ENCODE results near the gene LCN12.

DNA sequence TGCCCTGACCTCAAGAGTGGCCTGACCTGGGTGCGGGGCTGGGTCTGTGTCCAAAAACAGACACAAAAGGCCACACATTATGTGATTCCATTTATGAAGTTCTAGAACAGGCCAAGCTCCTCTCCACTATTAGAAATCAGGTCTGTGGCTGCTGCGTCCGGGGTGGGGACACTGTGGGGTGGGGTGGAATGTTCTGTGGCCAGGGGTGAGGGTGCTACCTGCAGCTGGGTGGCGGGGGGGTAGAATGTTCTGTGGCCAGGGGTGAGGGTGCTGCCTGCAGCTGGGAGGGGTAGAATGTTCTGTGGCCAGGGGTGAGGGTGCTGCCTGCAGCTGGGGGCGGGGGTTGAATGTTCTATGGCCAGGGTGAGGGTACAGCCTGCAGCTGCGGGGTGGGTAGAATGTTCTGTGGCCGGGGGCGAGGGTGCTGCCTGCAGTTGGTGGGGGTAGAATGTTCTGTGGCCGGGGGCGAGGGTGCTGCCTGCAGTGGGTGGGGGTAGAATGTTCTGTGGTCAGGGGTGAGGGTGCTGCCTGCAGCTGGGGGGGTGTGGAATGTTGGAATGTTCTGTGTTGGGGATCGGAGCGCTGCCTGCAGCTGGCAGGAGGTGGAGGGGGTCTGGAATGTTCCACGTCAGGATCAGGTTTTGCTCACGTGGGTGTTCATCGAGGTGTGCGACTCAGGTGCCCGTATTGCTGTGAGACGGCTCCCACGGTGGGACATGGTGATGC is 8.3 kb downstream of the LCN12 start:
- TF ChIP-seq POLR2AphosphoS5 (IDR thresholded peaks at IDR 0.05; ENCODE audit: low read depth, low read length) (no peak), SIN3A (IDR thresholded peaks at IDR 0.05; ENCODE audit: borderline replicate concordance, insufficient read depth, low read depth, low read length) (no peak)
- TF ChIP-seq, protein P1, sequence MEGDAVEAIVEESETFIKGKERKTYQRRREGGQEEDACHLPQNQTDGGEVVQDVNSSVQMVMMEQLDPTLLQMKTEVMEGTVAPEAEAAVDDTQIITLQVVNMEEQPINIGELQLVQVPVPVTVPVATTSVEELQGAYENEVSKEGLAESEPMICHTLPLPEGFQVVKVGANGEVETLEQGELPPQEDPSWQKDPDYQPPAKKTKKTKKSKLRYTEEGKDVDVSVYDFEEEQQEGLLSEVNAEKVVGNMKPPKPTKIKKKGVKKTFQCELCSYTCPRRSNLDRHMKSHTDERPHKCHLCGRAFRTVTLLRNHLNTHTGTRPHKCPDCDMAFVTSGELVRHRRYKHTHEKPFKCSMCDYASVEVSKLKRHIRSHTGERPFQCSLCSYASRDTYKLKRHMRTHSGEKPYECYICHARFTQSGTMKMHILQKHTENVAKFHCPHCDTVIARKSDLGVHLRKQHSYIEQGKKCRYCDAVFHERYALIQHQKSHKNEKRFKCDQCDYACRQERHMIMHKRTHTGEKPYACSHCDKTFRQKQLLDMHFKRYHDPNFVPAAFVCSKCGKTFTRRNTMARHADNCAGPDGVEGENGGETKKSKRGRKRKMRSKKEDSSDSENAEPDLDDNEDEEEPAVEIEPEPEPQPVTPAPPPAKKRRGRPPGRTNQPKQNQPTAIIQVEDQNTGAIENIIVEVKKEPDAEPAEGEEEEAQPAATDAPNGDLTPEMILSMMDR (IDR thresholded peaks at IDR 0.05), result no peak

Measured in Panc1 (cell line).